Natural killer cell treated with Interleukin-12 subunit alpha and Interleukin-12 subunit beta and Interleukin-15 and Interleukin-18, amount 100 ng/mL, for 72 hours (primary cell): Measurements from ENCODE around the gene LTA4H. TPM values are rescaled to one million over a fixed set of nuclear protein-coding genes. Genes with fewer than 3 reads are reported as not detected.
"Not testable (repeated sequence)": the region's sequence is repeated elsewhere in the genome, so short reads cannot be mapped to it uniquely, and the experiment has no call there.

Source experiments
- ATAC-seq, 2 donors: fragments of 150-1000 bp; cut with Tn5 transposase in 1 of 2; sonication (Bioruptor Pico), chemical (Tn5 transposase) in 1 of 2; 2 replicates each; pipeline ENCODE4 v1.10.0; 2021
- DNase-seq: peaks from one replicate; pipeline ENCODE4 v3.0.0; 2022; ENCODE audit warnings: low spot score
- H3K27ac Mint-ChIP-seq, 2 donors: 1 replicate in 1 of 2; 2 replicates in 1 of 2; pipeline ENCODE4 v1.8.0; 2022; ENCODE audit warnings: mixed read lengths in 2 of 2, mild to moderate bottlenecking in 1 of 2, moderate library complexity in 1 of 2
- H3K27me3 Mint-ChIP-seq, 2 donors: 1 replicate in 1 of 2; 2 replicates in 1 of 2; pipeline ENCODE4 v1.8.0; 2022; ENCODE audit warnings: mixed read lengths in 2 of 2
- H3K36me3 Mint-ChIP-seq: one replicate; pipeline ENCODE4 v1.8.0; 2022; ENCODE audit warnings: mixed read lengths
- H3K4me1 Mint-ChIP-seq, 2 donors: 1 replicate in 1 of 2; 2 replicates in 1 of 2; pipeline ENCODE4 v1.8.0; 2022; ENCODE audit warnings: low read depth in 2 of 2, mixed read lengths in 2 of 2, mild to moderate bottlenecking in 1 of 2
- H3K4me3 Mint-ChIP-seq: one replicate; pipeline ENCODE4 v1.8.0; 2022; ENCODE audit warnings: mixed read lengths
- H3K9me3 Mint-ChIP-seq: 2 replicates; pipeline ENCODE4 v1.8.0; 2022; ENCODE audit warnings: mixed read lengths
- total RNA-seq, 2 donors: library from RNA; stranded (reverse); gene quantifications; one replicate each; pipeline ENCODE4 v1.2.3, GENCODE V29; 2022

The LTA4H gene
- total RNA-seq, 2 donors from 2014 or later: 43.5 to 47.3 TPM

- no peaks in the 10 kb centered on the region for H3K4me1 Mint-ChIP-seq
- no peak for DNase-seq
- no peaks in the 10 kb centered on the region for H3K36me3 Mint-ChIP-seq
- H3K27me3 Mint-ChIP-seq: no peaks in the 10 kb centered on the region
- no peaks in the 10 kb centered on the region for H3K9me3 Mint-ChIP-seq
- H3K4me3 Mint-ChIP-seq: no peak overlapping the region
- H3K27ac Mint-ChIP-seq: no peak overlapping the region
- ATAC-seq: no peak
These were observed 52.8 kb downstream of the LTA4H start for GRCh38 chr12:95982602-95983001.

DNA sequence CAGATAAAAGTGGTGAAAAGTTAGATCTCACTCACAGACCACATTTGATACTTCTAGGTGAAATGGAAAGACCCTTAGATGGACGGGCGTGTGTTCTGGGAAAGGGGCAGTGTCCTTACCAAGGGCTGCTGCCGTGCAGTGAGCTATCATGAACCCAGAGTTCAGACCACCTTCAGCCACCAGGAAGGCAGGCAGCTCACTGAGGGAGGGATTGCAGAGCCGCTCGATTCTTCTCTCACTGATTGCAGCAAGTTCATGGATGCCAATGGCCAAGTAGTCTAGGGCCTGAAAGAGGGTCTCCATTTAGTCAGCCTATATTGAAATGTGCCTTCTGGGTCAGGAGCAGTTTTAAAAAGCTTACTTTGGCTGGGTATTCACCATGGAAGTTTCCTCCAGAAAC lies 55.0 kb downstream of the LTA4H start:
- Mint-ChIP-seq H3K9me3 (no peaks in the 10 kb centered on the region), H3K36me3 (no peaks in the 10 kb centered on the region), H3K27ac (no peak overlapping the region), H3K4me3 (no peak overlapping the region), H3K4me1 (no peaks in the 10 kb centered on the region), H3K27me3 (no peaks in the 10 kb centered on the region)
- no peak for DNase-seq
- ATAC-seq: no peak

DNA sequence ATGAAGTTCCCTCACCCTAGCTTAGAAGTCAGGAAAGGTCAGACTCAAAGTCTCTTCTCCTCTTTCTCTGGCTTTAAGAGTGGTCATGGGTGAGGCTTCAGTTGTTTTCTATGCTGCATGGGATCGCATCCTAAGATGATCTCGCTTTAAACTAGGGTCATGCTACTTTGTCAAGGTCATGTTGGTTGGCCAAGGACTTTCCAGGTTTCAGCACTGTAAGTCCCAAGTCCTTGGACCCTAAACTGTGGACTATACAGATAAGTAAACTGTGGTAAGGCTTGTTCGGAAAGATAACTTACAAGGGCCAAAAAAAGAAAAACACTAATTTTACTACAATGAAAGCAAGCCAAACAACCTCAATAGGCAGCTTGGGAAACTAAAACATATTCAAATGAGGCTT lies 56.6 kb downstream of the LTA4H start:
- no peaks in the 10 kb centered on the region for H3K27me3 Mint-ChIP-seq
- no peaks in the 10 kb centered on the region for H3K4me1 Mint-ChIP-seq
- H3K4me3 Mint-ChIP-seq: no peak overlapping the region
- no peaks in the 10 kb centered on the region for H3K9me3 Mint-ChIP-seq
- H3K27ac Mint-ChIP-seq: no peak overlapping the region
- DNase-seq (no peak), ATAC-seq (no peak)
- no peaks in the 10 kb centered on the region for H3K36me3 Mint-ChIP-seq

GRCh38 chr12:95978351-95978750 lies 57.0 kb downstream of the LTA4H start:
- Mint-ChIP-seq H3K4me3 (no peak overlapping the region), H3K27ac (no peak overlapping the region), H3K9me3 (no peaks in the 10 kb centered on the region), H3K36me3 (no peaks in the 10 kb centered on the region), H3K4me1 (no peaks in the 10 kb centered on the region), H3K27me3 (no peaks in the 10 kb centered on the region)
- DNase-seq (no peak), ATAC-seq (no peak)

DNA sequence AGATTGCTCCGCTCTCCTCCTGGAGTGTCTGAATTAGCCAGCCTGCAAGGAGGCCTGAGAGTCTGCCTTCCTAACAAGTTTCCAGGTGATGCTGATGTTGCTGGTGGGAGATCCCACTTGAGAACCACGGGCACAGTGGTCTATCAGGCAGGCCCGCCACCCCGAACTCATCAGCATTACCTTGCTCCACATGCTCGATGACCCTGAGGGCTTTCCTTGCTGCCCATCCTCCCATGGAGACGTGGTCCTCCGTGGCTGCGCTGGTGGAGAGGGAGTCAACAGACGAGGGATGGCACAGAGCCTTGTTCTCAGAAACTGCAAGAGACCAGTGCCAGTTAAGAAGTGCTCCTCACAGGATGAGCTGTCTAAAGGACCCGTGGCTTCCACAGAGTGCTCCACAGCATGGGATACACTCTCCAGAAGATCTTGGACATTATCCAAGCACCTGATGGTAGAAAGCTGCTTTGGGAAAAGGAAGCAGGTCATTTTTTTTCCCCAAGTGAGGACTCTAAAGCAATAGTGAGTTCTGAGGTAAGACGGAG lies 57.6 kb downstream of the LTA4H start:
- no peak for ATAC-seq
- H3K4me1 Mint-ChIP-seq: no peaks in the 10 kb centered on the region
- H3K4me3 Mint-ChIP-seq: no peak overlapping the region
- H3K27ac Mint-ChIP-seq: no peak overlapping the region
- no peaks in the 10 kb centered on the region for H3K9me3 Mint-ChIP-seq
- no peak for DNase-seq
- H3K27me3 Mint-ChIP-seq: no peaks in the 10 kb centered on the region
- H3K36me3 Mint-ChIP-seq: no peaks in the 10 kb centered on the region

DNA sequence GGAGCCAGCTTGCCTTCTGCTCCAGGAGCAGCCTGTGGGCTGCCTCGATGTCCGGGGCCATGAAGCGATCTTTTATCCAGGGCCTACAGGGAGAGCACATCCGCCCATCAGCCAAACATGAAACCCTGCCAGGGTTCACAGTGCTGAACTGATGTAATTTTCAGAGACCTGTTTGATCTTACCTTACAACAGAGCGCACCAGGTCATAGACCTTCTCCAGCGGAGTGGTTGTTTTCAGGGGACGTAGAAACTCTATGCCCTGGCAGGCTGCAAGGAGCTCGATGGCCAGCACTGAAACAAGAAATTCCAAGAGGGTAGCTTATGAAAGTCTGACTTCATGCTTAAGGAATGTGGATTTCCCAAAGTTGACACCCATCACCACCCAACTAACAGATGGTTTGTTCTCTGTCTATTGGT lies 59.0 kb downstream of the LTA4H start:
- no peak overlapping the region for H3K27ac Mint-ChIP-seq
- ATAC-seq: no peak
- H3K27me3 Mint-ChIP-seq: no peaks in the 10 kb centered on the region
- no peak for DNase-seq
- no peaks in the 10 kb centered on the region for H3K9me3 Mint-ChIP-seq
- H3K36me3 Mint-ChIP-seq: no peaks in the 10 kb centered on the region
- no peak overlapping the region for H3K4me3 Mint-ChIP-seq
- H3K4me1 Mint-ChIP-seq: no peaks in the 10 kb centered on the region

- Mint-ChIP-seq H3K27ac (no peak overlapping the region), H3K4me1 (no peaks in the 10 kb centered on the region), H3K9me3 (no peaks in the 10 kb centered on the region), H3K27me3 (no peaks in the 10 kb centered on the region), H3K4me3 (no peak overlapping the region), H3K36me3 (no peaks in the 10 kb centered on the region)
- no peak for DNase-seq
- no peak for ATAC-seq
These were observed 59.9 kb downstream of the LTA4H start for GRCh38 chr12:95975491-95975890.

- Mint-ChIP-seq H3K27me3 (no peaks in the 10 kb centered on the region), H3K4me1 (no peaks in the 10 kb centered on the region), H3K9me3 (no peaks in the 10 kb centered on the region), H3K4me3 (no peak overlapping the region), H3K36me3 (no peaks in the 10 kb centered on the region), H3K27ac (no peak overlapping the region)
- ATAC-seq: no peak
- no peak for DNase-seq
These were observed 61.0 kb downstream of the LTA4H start for GRCh38 chr12:95974358-95974757.

- Mint-ChIP-seq H3K27me3 (no peaks in the 10 kb centered on the region), H3K4me3 (no peak overlapping the region), H3K9me3 (no peaks in the 10 kb centered on the region), H3K36me3 (no peaks in the 10 kb centered on the region), H3K27ac (no peak overlapping the region), H3K4me1 (no peaks in the 10 kb centered on the region)
- no peak for ATAC-seq
- DNase-seq: no peak
These were observed 62.4 kb downstream of the LTA4H start for GRCh38 chr12:95972832-95973456.

DNA sequence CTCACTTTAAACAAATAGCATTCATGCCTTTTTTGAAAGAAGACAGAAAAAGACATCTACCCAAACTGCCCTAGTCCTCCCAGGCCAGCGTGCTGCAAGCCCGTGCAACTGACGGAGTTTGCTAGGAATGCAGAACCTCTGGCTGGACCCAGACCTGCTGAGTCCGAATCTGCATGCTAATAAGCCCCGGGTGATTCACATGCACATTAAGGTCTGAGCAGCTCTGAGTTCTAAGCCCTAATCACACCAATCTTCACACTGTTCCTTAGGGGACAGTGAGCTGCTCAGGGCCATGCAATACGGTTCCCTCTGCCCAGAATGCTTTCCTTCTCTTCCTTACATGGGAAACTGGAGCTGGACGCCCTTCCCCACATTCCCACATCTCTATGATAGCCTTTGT lies 64.5 kb downstream of the LTA4H start:
- Mint-ChIP-seq H3K9me3 (no peaks in the 10 kb centered on the region), H3K27me3 (no peaks in the 10 kb centered on the region), H3K27ac (no peak overlapping the region), H3K4me3 (no peak overlapping the region), H3K36me3 (no peaks in the 10 kb centered on the region), H3K4me1 (no peaks in the 10 kb centered on the region)
- no peak for ATAC-seq
- no peak for DNase-seq

- not testable (repeated sequence) for H3K4me1 Mint-ChIP-seq, H3K36me3 Mint-ChIP-seq, ATAC-seq, H3K27me3 Mint-ChIP-seq, H3K4me3 Mint-ChIP-seq, H3K9me3 Mint-ChIP-seq, DNase-seq, H3K27ac Mint-ChIP-seq
These were observed 66.3 kb downstream of the LTA4H start for GRCh38 chr12:95969116-95969515.

DNA sequence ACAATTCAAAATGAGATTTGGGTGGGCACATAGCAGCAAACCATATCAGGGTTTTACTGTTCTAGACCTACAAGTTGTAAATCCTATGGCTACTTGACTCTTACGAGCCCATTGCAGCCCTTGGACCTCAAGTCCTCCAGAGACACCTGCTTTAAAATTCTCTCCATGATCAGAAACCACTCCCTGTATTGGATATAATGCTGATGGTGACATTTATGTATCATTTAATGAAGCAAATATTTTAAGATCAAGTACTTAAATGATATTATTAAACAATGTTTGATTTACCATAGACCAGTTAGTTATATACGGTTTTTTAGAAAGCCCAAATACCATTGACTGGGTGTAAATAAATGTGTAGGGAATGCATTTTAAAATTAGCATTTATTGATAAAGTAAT lies 68.1 kb downstream of the LTA4H start:
- ATAC-seq: no peak
- Mint-ChIP-seq H3K27me3 (no peaks in the 10 kb centered on the region), H3K4me1 (no peaks in the 10 kb centered on the region), H3K36me3 (no peaks in the 10 kb centered on the region), H3K9me3 (no peaks in the 10 kb centered on the region), H3K4me3 (no peak overlapping the region), H3K27ac (no peak overlapping the region)
- DNase-seq: no peak

GRCh38 chr12:95966287-95966870 lies 69.0 kb downstream of the LTA4H start:
- Mint-ChIP-seq H3K27ac (no peak overlapping the region), H3K4me1 (no peaks in the 10 kb centered on the region), H3K27me3 (no peaks in the 10 kb centered on the region), H3K9me3 (no peaks in the 10 kb centered on the region), H3K4me3 (no peak overlapping the region), H3K36me3 (no peaks in the 10 kb centered on the region)
- no peak for DNase-seq
- ATAC-seq: no peak

GRCh38 chr12:95963096-95963495 lies 72.3 kb downstream of the LTA4H start:
- Mint-ChIP-seq H3K4me3 (no peak overlapping the region), H3K27me3 (no peaks in the 10 kb centered on the region), H3K27ac (no peak overlapping the region), H3K4me1 (no peaks in the 10 kb centered on the region), H3K9me3 (no peaks in the 10 kb centered on the region), H3K36me3 (no peaks in the 10 kb centered on the region)
- DNase-seq: no peak
- ATAC-seq: no peak

GRCh38 chr12:95962222-95962621 lies 73.2 kb downstream of the LTA4H start:
- H3K36me3 Mint-ChIP-seq: no peaks in the 10 kb centered on the region
- H3K4me1 Mint-ChIP-seq: no peaks in the 10 kb centered on the region
- no peak for DNase-seq
- H3K27ac Mint-ChIP-seq: no peak overlapping the region
- no peak for ATAC-seq
- no peaks in the 10 kb centered on the region for H3K27me3 Mint-ChIP-seq
- no peaks in the 10 kb centered on the region for H3K9me3 Mint-ChIP-seq
- H3K4me3 Mint-ChIP-seq: no peak overlapping the region
